Inflammatory macrophage treated with lipopolysaccharide for 4 hours (primary cell): Measurements from ENCODE around the gene HIPK2.

ENCODE experiments used
- DNase-seq: peaks from one replicate; pipeline ENCODE4 v3.0.0-alpha.2; 2020

Gene HIPK2

GRCh38 chr7:139777948-139778841 lies at the start of gene HIPK2:
Gene HIPK2, minus strand, starts transcription at chr7:139777998. Its CDS starts 375 bp downstream, at chr7:139777623.
- peak; percentile 71 for DNase-seq

DNA sequence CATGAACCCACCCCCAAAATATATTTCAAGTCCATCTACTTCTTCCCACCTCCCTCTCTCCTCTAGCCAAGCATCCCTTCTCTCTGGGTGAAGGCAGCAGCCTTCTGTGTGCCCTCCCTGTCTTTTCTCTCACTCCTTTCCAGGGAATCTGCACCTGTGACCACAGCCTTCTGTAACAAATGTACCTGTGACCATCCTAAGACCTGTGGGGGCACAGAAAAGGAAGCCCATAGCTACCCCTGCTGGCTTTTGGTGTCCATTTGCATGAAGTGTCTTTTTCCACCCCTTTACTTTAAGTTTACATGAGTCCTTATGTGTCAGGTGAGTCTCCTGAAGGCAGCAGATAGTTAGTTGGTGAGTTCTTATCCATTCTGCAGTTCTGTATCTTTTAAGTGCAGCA lies 49.2 kb upstream of the HIPK2 start:
- no peak for DNase-seq

DNA sequence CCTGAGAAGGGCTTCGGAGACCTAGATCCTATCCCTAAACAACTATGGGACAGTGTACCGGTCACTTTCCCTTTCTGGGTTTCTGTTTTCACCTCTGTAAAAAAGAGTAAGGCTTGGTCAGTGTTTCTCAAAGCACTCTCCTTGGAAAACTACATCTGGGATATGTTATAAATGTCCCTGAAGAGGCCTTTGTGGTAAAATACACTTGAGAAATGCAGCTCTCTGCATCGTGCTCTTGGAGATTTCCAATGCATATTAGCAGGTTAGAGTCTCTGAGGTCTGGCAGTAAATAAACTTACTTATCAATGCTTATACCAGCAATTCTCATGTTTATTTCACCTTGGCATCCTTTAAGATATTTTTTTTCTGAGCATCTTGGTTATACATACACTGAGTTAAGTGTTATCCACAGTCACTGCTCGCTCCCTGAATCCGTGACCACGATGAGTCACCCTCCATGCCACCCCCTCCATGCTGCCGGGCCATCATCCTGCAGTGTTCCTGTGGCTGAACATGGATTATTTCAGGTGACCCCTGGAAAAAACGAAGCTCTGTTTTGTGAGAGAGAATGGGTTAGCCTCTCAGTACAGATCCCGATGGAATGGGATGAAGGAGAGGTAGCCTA lies 48.0 kb upstream of the HIPK2 start:
- peak; percentile 26 for DNase-seq

GRCh38 chr7:139823959-139824521 lies 46.2 kb upstream of the HIPK2 start:
- no peak for DNase-seq

DNA sequence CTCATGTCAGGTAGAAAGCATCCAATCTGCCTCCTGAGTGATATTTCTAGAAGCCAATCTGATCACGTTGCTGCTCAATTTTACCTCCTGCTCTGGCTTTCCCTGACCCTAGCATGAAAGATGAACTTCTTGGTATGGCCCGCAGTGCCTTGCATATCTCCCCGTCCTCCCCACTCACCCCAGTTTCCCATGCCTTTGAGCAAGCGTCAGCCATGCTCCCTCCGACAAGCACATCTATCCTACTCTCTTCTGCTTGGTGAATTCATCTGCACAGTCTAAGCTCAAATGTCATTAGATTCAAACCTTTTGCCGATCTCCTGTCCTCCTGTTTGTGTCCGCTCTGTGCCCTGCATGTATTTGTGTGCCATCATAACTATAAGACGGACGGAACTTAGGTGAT lies 45.1 kb upstream of the HIPK2 start:
- DNase-seq = no peak

- DNase-seq = no peak
These were observed 43.7 kb upstream of the HIPK2 start for GRCh38 chr7:139821349-139822105.

- DNase-seq = peak; percentile 67
These were observed 42.3 kb upstream of the HIPK2 start for GRCh38 chr7:139820089-139820488.

DNA sequence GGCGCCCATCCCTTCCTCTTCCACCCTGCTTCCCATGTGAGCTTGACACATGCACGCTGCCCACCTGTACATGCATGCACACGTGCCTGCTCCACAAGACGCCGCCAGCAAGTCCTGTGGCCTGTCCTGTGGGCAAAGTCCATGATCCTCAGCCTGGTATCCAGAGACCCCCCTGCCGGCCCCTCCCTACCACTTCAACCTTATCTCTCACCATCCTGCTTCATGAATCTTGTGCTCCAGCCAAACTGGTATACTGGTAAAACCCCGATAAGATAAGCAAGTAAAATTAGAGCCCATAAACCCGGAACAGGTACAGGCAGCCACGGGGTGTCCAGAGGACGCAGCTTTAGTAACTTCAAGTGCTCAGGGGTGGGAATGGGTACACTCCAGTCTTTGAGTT lies 39.5 kb upstream of the HIPK2 start:
- no peak for DNase-seq

- DNase-seq = no peak
These were observed 35.9 kb upstream of the HIPK2 start for GRCh38 chr7:139813689-139814088.

DNA sequence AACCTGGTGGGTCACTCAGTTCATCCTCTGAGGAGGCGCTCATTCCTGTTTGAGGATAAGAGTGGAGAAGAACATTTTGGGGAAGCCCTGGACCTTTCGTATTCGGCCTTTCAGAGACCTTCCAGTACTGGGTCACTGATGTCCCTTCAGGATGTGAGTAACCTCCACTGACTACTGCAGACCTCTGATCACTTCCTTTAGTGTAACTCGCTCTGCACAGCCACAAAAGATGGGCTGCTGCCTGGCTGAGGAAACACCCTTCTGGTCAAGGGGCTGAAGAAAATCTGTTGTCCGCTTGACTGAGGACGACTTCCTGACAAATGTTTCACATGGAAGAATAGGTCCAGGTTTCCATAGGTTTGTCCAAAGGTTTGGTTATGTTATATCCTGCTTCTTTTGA lies 35.4 kb upstream of the HIPK2 start:
- DNase-seq = peak; percentile 9

DNA sequence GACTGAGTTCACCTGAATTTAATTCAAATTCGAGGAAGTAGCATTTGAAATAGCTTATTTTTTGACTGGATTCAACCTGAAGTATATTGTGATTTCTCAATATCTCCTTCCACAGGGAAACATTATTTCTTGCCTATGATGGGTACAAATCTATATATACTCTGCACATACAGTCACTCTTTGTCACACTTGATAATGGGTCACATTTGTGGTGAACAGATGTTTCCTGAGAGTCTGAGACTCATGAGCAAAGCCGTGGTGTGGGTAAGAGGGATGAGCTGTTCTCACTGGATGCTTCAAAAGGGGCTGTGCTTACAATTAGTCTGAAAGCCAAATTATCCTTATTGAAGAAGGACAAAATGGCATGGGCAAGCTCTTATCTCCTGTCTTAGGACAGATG lies 33.3 kb upstream of the HIPK2 start:
- DNase-seq = no peak

- no peak for DNase-seq
These were observed 31.1 kb upstream of the HIPK2 start for GRCh38 chr7:139808846-139809442.

- no peak for DNase-seq
These were observed 30.6 kb upstream of the HIPK2 start for GRCh38 chr7:139808427-139808826.

GRCh38 chr7:139807009-139807408 lies 29.2 kb upstream of the HIPK2 start:
- DNase-seq = no peak

DNA sequence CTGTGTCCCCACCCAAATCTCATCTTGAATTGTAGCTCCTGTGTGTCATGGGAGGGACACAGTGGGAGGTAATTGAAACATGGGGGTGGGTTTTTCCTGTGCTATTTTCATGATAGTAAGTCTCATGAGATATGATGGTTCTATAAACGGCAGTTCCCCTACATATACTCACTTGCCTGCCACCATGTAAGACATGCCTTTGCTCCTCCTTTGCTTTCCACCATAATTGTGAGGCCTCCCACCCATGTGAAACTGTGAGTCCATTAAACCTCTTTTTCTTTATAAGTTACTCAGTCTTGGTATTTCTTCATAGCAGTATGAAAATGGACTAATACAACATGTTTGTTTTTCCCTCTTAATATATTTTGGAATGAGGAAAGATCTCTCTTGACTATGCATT lies 26.8 kb upstream of the HIPK2 start:
- DNase-seq = no peak

GRCh38 chr7:139799586-139799985 lies 21.8 kb upstream of the HIPK2 start:
- DNase-seq = peak; percentile 80

GRCh38 chr7:139798892-139799291 lies 21.1 kb upstream of the HIPK2 start:
- no peak for DNase-seq

DNA sequence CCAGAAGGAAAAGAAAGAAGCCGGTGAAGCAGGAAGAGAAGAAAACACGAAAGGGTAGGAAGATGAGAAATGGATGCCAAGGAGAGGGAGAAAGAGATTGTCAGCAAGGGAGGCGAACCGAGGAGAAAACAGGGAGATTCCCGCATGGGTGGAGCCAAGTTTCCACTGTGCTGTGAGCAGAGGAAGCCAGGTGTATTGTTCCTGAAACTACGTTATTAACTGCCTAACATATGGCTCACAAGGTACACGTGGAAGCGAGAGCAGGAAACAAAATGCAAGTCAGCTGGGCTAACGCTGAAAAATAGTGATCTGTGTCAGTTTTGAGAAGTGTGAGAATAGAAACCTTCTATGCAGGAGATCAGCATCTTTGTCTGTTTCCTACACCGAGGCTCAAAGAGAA lies 20.4 kb upstream of the HIPK2 start:
- no peak for DNase-seq

DNA sequence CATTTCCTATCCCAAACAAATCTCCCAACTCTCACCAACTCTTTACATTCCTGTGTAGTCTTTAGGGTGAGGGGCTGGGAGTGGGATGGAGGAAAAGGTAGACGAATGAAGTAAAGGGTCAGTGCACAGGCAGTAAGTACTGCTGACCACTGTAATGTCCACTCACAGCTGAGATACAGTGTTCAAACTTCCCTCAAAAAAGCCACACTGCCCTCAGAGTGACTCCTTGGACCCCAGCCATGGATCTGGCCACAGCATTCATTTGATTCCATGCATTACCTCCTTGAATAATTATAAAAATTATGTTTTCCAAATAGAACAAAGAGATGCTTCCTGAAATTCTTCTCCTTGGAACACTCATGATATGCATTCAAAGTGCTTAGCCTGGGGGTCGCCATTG lies 19.8 kb upstream of the HIPK2 start:
- no peak for DNase-seq

DNA sequence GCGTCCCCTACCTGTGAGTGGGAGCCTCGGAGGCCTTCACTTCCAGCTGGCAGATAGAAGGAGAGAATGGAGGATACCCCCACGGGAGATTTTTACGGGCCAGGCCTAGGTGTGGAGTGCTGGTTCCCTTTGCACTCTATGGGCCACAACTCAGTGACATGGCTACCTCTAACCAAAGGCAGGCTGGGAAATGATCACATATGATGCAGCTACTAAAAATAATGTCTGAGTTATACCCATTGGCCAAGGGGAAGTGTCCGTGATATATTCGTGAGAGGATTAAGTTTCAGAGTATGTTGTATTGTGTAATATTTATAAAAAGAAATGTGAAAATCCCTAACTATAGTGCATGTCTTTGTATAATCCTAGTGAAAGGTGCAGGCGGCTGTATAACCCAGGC lies 13.5 kb upstream of the HIPK2 start:
- DNase-seq = peak; percentile 52

GRCh38 chr7:139784648-139785047 lies 6.8 kb upstream of the HIPK2 start:
- no peak for DNase-seq

DNA sequence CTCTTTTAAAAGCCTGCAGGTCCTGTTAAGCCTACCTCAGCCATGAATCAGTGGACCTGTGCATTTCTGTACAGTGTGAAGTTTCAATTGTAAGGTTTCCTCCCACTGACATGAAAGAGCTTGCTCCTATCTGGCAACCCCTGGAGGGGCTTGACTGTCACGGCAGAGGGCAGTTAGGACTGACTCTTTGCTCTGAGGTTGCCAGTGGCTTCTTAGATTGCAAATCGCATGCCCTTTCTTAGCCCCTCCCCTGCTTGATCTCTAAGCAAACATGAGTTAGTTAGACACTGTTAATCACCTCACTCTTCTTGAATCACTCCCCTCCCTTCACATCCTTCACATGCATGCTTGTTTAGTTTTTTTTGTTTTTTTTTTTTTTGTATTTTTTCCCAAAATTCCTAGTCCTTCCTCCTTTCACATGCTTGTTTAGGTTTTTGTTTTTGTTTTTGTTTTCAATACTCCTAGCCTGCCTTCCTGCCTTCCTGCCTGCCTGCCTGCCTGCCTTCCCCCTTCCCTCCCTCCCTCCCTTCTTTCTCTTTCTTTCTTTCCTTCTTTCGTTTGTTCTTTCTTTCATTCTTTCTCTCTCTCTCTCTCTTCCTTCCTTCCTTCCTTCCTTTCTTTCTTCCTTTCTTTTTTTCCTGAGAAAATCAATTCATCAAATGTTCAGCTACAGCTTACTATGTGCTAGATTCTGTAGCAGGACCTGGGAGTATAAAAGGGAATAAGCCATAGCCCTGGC lies 6.0 kb upstream of the HIPK2 start:
- no peak for DNase-seq
